ENCODE measurements around the gene PGAP3.
"Not testable (repeated sequence)": the region's sequence is repeated elsewhere in the genome, so short reads cannot be mapped to it uniquely, and the experiment has no call there.

The PGAP3 gene

DNA sequence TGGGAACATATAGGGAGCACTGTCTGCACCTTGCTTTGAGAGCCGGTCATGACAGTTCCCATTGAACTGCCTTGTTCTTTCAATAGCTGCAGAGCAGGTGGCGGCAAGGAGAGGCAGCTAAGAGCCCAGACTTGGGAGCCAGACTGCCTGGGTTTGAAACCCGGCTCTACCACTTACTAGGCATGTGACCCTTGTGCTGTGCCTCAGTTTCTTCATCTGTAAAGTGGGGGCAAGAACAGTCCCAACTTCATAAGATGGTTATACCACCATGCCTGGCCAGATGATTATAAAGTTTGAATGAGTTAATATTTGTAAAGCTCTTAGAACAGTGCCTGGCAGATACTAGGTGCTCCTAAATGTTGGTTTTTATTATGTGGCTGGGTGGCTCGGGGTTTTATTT, 26.4 kb upstream of the PGAP3 start:
- DNase-seq: no peak

DNA sequence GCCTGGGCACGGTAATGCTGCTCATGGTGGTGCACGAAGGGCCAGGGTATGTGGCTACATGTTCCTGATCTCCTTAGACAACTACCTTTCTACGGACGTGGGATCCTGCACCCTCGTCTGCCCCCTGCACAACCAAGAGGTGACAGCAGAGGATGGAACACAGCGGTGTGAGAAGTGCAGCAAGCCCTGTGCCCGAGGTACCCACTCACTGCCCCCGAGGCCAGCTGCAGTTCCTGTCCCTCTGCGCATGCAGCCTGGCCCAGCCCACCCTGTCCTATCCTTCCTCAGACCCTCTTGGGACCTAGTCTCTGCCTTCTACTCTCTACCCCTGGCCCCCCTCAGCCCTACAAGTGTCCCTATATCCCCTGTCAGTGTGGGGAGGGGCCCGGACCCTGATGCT, 24.0 kb upstream of the PGAP3 start:
- DNase-seq: no peak

DNA sequence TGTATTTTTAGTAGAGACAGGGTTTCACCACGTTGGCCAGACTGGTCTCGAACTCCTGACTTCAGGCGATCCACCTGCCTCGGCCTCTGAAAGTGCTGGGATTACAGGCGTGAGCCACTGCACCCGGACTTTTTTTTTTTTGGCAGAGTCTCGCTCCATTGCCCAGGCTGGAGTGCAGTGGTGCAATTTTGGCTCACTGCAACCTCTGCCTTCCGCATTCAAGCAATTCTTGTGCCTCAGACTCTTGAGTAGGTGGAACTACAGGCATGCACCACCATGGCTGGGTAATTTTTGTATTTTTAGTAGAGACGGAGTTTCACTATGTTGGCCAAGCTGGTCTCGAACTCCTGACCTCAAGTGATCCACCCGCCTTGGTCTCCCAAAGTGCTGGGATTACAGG, 23.2 kb upstream of the PGAP3 start:
- not testable (repeated sequence) for DNase-seq

DNA sequence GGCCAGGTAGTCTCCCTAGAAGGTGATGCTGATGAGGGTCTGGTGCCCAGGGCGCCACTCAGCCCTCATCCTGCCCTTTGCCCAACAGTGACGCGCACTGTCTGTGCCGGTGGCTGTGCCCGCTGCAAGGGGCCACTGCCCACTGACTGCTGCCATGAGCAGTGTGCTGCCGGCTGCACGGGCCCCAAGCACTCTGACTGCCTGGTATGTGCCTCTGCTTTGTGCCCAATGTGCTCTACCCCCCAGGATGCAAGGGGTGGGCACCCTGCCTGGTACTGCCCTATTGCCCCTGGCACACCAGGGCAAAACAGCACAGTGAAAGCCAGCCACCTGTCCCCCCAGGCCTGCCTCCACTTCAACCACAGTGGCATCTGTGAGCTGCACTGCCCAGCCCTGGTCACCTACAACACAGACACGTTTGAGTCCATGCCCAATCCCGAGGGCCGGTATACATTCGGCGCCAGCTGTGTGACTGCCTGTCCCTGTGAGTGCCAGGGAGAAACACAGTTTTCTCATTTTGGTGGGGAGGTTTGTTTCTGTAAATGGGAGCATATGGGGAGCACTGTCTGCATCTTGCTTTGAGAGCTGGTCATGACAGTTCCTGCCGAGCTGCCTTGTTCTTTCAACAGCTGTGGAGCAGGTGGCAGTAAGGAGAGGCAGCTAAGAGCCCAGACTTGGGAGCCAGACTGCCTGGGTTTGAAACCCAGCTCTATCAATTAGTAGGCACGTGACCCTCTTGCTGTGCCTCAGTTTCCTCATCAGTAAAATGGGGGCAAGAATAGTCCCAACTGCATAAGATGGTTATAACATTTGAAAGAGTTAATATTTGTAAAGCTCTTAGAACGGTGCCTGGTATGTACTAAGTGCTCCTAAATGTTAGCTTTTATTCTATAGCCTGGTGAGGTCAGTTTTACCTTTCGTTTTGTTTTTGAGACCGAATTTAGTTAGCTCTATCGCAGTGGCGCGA, 22.4 kb upstream of the PGAP3 start:
- DNase-seq: no peak

DNA sequence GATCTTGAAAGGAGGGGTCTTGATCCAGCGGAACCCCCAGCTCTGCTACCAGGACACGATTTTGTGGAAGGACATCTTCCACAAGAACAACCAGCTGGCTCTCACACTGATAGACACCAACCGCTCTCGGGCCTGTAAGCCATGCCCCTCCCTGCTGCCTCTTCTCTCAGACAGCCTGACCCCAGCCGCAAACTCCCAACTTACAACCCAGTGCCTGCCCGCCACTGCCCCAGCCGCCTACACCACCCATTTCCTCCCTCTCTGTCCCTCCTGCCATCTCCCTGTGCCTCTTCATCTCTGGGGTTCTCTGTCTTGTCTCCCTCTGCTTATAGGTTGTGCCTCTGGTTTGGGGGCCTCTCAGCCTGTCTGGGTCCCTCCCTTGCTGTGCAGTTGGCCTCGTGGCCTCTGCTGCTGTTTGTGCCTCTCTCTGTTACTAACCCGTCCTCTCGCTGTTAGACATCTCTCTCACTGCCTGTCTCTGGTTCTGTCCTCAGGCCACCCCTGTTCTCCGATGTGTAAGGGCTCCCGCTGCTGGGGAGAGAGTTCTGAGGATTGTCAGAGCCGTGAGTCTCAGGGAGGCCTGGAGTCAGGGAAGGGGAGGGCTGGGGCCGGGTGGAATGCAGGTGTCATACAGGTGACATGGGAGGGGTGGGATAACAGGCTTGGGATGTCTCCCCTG, 21.6 kb upstream of the PGAP3 start:
- DNase-seq: no peak

DNA sequence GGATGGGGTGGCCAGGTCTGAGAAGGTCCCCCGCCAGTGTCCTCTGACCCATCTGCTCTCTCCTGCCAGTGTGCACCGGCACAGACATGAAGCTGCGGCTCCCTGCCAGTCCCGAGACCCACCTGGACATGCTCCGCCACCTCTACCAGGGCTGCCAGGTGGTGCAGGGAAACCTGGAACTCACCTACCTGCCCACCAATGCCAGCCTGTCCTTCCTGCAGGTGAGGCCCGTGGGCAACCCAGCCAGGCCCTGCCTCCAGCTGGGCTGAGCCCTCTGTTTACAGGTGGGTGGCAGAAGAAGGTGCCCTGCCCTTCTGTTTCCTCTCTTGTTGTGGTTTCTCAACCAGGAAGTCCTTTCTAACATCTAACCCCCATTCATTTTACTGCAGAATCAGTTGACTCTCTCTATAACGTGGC, 19.1 kb upstream of the PGAP3 start:
- DNase-seq: no peak

DNA sequence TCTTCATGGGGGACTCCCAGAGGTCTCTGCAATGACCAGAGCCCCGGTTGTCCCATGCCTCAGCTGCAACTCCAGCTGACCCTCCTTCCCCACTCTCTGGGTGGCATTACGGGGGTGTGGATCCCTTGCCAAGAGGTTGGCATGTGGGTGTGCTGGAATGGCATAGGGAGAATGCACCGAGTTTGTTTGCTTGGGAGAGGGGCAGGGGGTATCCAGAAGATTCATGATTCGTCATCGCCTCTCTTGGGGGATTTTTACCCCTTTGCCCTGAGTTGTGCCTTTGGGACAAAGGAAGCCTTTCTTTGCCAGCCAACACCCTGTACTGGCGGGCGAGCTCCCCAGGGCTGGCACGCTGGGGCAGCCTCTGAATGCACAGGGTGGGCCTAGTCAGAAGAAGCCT, 18.5 kb upstream of the PGAP3 start:
- DNase-seq: no peak

DNA sequence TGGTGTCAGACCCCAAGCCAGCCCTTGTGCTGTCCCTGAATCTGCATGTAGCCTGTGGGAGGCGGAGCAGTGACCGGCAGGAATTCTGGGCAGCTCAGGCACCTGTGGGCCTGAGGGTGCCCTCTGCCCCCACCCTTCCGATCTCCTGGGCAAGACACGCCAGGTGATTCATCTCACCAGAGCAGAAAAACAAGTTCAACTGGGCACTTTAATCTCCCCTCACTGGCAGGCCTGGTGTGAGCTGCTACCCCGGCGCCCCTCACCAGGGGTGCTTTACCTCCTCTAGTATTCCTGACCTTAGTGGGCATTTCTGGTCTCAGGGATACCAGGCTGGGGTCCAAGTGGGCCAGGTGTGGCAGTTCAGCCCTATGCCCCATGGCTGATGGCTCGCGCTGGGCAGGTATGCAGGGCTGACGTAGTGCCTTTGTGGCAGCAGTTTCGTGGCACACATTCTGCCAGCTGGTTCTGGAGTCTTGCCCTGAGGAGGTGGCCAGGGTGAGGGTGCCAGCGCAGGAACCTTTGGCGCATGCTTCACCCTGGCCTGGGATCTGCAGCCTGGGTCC, 18.0 kb upstream of the PGAP3 start:
- no peak for DNase-seq

DNA sequence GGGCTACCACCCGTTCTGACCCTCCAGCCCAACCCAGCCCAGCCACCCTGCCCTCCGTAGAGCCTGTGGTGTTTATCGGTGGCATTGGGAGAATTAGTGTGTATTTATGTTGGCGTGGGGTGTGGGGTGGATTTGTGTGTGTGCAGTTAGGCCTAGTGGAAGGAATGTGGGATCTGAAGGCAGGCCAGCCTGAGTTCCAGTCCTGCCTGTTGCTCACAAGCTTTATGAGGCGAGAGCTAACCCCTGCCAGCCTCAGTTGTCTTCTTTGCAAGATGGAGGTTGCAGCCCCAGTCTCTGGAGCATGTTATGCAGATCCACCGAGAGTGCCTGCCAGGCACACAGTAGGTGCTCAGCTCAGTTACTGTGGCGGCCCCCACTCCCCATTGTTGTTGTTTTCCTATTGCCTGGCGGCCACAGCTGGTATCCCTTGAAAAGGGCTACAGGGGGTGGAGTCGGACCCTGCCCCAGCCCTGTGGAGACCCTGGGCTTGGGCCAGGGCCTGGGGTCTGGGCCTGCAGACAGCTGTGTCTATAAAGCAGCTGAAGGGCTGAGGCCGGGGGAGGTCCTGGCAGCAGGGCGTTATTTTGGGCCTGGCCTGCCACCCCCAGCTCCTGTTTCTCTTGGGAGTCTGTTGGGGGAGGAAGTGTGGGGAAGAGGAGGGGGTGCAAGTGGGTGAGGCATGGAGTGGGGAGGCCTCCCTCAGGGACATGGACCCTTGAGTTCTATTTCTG, 17.1 kb upstream of the PGAP3 start:
- no peak for DNase-seq

DNA sequence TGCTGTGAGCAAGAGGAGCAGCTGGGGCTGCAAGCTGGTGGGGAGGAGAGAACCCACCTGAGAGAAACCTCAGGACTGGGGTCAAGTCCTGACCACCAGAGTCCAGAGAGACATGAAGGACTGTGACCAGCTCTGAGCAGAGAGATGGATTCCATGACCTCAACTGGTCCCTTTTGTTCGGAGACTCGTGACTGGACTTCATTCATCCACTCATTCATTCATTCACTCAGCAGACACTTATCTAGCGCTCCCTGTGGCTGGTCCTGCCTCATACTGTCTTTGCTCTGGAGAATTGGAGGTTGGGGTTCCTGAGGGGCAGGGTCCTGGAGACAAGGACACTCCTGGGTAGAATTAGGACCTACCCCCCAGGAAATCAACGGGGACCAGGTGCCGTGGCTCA, 16.1 kb upstream of the PGAP3 start:
- DNase-seq: no peak

DNA sequence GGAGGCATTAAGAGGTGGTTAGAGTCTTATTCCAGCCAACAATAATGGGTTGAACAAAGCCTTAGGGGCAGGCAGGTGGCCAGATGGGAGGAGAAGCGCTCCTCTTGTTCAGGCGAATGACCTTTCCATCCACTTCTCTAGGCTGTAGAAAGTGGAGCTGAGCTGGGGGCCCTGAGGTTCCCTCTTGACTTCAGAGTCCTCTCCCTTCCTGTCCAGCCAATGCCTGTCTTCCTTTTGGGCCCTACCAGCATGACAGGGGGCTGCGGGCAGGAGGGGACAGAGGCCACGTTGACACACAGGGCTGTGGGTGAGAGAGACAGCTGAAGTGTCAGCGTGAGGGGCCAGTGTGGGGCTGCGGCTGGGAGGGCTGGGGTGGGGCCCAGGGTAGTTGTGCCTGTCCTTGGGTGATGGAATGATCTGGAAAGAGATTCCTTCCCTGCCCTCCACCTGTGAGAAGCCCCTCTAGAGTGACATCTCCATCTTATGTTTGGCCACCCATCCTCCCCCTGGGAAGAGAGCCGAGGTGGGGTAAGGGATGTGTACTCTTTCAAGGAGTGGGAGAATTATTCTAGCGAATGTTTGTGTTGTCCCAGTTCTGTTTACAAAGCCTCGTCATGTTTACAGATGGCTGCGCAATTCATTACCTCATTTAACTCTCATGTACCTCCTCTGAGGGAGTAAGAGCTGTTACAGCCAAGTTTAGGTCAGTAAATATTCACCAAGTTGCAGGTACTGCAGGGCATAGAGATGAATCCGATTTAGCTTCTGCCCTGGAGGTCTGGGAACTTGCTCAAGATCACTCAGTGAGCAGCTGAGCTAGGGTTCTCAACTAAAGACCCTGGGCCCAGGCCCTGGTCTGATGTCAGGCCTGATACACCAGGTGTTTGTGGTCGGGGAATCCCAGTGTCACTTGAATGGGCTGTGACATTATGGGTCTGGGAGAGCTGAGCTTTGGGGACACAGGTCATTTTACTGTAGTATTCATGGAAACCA, 15.3 kb upstream of the PGAP3 start:
- no peak for DNase-seq

DNA sequence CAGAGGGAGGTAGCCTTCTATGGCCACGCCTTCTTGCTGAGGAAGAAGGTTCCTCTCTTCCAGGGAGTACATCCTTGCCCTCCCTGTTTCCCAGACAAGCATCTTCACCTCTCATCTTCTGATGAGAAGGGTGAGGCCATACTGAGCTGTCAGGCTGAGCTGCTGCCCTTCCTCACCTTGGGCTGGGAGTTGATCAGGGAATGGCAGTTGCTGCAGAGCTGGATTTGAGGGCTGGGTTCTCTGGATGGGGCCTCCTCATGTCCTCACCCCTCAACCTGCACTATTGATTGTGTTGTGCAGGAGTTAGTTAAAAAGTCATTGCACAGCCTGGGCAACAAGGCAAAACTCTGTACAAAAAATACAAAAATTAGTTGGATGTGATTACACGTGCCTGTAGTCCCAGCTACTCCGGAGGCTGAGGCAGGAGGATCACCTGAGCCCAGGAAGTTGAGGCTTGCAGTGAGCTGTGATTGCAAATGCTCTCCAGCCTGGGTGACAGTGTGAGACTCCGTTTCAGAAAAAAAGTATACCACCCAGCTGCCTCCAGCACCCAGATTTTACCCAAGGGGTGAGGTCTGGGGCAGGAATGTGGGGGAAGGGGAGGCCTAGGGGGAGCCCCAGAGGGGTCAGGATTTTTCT, 14.0 kb upstream of the PGAP3 start:
- DNase-seq: no peak

DNA sequence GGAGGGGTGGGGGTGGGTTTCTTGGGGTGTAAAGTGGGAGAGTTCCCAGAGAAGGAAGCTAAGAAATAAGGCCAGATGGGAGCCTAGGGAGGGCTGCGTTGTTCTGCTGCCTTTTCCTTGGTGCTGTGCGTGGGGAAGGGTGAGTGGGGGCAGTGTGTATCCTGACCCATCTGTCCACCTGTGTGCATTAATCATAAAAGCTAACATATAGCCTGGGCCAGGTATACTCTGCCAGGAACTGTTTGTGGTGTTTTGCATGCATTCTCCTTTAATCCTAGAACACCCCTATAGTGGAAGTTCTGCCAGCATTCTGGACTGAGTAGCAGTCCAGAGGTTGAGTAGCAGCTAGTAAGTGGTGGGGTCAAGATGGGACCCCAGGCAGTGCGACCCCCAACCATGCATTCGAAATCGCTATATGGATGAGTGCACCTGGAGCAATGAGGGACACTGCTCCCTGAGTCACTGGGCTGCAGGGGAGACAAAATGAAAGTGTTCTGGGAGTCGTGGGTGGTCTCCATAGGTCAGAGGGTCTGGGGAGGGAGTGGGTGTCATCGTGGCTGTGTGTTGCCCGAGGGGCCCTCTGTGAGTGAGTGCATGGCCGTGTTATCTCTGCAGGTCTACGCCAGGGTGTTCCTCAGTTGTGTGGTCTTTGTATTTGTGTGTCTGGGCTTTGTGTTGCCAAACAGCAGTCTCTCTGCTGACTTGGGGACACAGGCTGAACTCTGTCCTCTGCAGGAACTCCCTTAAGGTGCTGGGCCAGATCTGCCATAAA, 13.3 kb upstream of the PGAP3 start:
- DNase-seq: no peak

DNA sequence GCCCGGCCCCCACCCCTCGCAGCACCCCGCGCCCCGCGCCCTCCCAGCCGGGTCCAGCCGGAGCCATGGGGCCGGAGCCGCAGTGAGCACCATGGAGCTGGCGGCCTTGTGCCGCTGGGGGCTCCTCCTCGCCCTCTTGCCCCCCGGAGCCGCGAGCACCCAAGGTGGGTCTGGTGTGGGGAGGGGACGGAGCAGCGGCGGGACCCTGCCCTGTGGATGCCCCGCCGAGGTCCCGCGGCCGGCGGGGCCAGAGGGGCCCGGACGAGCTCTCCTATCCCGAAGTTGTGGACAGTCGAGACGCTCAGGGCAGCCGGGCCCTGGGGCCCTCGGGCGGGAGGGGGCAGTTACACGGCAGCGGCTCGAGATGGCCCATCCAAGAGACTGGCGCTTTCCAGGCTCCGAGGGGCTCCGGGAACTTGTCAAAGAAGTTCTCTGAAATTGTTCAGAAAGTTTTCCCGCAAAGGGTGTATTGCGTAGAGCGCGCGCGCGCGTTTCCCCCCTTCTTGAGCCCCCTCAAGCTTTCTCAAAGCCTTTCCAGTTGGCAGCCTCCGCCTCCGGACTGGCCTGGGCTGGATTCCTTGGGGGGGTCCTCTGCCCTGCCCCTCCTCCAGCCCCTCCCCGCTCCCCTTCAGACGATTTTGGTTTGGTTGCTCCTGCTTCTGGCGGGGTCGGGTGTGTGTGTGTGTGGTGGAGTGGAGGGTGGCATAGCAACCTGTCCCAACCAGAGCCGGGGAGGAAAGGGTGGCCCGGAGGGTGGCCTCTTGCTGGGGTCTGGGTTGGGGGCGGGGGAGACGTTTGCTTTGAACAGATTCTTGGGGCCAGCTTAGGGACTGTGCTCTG, 12.5 kb upstream of the PGAP3 start:
- DNase-seq: no peak

DNA sequence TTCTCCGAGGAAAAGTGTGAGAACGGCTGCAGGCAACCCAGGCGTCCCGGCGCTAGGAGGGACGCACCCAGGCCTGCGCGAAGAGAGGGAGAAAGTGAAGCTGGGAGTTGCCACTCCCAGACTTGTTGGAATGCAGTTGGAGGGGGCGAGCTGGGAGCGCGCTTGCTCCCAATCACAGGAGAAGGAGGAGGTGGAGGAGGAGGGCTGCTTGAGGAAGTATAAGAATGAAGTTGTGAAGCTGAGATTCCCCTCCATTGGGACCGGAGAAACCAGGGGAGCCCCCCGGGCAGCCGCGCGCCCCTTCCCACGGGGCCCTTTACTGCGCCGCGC, 11.9 kb upstream of the PGAP3 start, which contains the start of gene ERBB2:
Gene ERBB2, plus strand, starts transcription at position 247 of the 330 bp plus-strand sequence. CDS start 175 bp downstream, outside the sequence.
- no peak for DNase-seq

DNA sequence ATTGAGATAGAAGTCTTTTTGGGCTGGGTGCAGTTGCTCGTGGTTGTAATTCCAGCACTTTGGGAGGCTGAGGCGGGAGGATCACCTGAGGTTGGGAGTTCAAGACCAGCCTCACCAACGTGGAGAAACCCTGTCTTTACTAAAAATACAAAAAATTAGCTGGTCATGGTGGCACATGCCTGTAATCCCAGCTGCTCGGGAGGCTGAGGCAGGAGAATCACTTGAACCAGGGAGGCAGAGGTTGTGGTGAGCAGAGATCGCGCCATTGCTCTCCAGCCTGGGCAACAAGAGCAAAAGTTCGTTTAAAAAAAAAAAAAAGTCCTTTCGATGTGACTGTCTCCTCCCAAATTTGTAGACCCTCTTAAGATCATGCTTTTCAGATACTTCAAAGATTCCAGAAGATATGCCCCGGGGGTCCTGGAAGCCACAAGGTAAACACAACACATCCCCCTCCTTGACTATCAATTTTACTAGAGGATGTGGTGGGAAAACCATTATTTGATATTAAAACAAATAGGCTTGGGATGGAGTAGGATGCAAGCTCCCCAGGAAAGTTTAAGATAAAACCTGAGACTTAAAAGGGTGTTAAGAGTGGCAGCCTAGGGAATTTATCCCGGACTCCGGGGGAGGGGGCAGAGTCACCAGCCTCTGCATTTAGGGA, 11.4 kb upstream of the PGAP3 start:
- not testable (repeated sequence) for DNase-seq

DNA sequence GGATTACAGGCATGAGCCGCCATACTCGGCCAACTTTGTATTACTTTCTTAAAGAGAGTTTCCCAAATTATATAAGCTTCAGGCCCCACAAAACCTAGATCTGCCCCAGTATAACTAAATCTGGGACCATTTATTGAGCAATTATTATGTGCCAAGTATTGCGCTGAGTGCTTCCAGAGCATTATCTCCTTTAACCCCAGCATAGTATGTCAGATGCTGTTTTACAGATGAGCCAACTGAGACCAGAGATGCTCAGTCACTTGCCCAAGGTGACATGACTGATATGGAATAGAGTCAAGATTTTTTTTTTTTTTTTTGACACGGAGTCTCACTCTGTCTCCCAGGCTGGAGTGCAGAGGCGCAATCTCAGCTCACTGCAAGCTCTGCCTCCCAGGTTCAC, 10.1 kb upstream of the PGAP3 start:
- DNase-seq: no peak

DNA sequence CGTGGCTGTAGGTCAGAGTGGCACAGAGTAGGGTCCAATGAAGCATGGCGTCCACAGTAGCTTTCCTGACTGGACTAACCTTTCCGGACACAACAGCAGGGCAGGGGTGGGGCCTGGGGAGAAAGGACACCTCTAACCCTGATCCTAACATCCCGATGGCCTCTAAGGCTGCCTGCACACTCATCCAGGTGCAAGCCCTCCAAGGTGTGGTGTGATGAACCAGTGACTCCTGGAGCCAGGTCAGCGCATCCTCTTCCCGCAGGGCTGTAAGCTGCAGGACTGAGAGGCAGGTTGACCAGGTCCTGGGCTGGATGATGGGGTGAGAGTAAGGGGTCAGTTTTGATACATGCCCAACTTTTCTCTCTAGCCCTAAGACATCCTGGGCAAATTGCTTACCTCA, 8.9 kb upstream of the PGAP3 start:
- DNase-seq: no peak

DNA sequence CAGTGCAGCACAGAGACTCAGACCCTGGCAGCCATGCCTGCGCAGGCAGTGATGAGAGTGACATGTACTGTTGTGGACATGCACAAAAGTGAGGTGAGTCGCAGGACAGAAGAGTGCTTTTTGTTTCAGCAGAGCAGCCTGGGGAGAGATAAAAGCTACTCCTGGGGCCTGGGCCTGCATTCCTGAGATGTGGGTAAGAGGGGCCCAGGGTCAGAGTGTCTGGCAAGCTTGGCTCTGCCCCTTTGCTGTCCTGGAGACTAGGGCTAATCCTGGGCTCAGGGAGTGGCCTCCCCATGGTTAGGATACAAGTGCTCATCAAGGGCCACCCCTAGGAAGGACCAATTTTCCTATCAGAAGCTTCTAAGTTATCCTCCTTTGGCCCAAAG, 7.2 kb upstream of the PGAP3 start:
- DNase-seq: no peak

All from midbrain (tissue), 1 donor.